GM21381 (cell line): ENCODE measurements around the gene HUNK.
"Not testable (repeated sequence)": the region's sequence is repeated elsewhere in the genome, so short reads cannot be mapped to it uniquely, and the experiment has no call there.

Source experiments
- ATAC-seq: cut with Tn5 transposase; IDR thresholded peaks from one replicate; pipeline ENCODE4 v1.9.1; 2021; ENCODE audit warnings: mild to moderate bottlenecking, moderate library complexity; ENCODE audit not compliant: unreplicated experiment

Gene HUNK

DNA sequence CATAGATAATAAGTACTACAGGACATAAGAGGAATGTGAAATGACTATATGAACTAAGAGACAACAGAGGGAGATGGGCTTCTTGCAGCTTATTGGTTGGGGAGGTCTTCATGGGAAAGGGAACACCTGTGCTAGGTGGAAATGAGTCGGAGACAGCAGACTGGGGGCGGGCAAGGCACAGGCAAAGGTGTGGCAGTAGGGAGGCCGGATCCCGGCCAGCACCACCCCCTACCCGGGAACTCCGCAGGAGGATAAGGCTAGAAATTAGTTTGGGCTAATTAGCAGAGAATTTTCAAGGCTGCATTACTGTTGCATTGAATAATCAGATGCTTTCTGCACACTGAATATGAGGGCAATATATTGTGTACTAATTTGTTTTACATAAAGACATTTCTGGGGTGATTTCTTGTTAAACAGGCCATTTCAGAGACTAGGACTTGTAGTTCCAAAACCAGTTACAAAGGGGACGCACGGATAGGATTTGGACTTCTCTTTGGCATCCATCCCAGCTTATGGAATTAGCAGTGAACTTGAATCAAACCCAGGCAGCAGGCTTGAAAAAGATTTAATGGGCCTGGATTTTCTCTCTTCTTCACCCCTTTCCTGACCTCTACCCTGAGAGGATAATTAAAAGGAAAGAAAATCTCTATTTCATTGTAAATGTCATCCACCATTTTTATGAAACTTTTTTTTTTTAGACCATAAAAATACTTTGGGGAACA is 2.2 kb upstream of the HUNK start:
- no peak for ATAC-seq

DNA sequence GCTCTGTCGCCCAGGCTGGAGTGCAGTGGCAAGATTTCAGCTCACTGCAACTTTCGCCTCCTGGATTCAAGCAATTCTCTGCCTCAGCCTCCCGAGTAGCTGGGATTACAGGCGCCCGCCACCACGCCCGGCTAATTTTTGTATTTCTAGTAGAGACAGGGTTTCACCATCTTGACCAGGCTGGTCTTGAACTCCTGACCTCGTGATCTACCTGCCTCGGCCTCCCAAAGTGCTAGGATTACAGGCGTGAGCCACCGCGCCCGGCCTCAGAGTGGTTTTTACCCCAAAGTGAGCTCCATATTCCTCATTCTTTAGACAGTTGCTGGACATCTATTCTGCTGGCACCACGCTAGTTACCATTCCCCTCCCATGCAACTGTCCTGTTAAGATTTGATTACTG is 1.4 kb upstream of the HUNK start:
- ATAC-seq, result not testable (repeated sequence)

DNA sequence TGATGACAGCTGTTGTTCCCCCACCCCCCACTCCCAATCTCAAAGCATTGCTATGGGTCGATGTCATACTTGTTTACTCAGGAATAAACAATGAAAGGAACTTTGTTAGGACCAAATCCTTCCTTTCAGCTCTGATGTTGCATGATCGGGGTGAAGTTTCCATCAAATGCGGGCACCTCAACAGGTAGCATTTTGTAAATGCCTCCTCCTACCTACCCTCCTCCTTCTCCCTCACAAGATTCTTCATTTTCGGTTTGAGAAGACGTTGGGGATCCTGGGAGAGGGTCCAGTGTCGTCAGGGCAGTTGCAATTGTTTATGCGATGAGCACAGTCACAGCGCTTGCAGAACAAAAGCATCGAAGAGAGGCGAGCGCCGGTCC is 758 bp upstream of the HUNK start:
- no peak for ATAC-seq

DNA sequence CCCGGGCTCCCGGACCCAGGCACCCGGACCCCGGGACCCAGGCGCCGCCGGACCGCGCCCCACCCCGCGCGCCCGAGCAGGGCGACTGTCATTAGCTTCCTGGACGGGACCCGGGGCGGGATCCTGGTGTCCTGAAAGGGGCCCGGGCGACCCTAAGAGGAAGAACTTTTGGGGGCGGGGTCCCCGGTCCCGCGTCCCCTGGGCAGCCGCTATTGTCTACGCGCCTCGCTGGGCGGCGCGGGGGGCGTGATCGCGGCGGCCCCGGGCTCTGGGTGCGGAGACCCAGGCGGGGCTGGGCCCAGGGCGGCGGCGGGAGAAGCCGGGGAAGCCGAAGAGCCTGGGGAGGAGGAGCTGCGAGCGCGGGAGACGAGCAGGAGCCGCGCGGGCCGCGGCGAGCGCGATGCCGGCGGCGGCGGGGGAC is 465 bp downstream of the HUNK start:
- ATAC-seq, result no peak

- no peak for ATAC-seq
Observed at GRCh38 chr21:31873696-31874599, 1.1 kb downstream of the HUNK start.

DNA sequence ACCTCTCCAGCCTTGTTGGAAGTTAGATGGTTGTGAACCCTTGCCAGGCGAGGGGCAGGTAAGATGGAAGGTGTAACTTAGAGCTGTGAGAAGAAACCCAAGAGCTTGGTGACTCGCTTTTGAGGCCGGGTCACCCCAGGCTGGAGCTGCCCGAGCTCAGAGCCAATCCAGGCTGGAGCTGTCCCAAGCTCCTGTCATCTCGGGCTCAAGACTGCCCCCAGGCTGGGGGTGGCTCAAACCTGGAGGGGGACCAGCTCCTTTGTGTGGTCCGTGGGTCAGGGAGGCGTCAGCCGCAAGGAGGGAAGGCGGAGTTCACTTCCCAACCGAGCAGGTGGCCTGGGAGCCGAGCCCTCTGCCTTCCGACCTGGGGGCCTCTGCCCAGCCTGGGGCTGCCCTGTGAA is 2.0 kb downstream of the HUNK start:
- no peak for ATAC-seq

- ATAC-seq, result no peak
Observed at GRCh38 chr21:31875496-31876015, 2.7 kb downstream of the HUNK start.

GRCh38 chr21:31877463-31877957 is 4.7 kb downstream of the HUNK start:
- no peak for ATAC-seq

- ATAC-seq, result no peak
Observed at GRCh38 chr21:31878831-31879230, 6.0 kb downstream of the HUNK start.

DNA sequence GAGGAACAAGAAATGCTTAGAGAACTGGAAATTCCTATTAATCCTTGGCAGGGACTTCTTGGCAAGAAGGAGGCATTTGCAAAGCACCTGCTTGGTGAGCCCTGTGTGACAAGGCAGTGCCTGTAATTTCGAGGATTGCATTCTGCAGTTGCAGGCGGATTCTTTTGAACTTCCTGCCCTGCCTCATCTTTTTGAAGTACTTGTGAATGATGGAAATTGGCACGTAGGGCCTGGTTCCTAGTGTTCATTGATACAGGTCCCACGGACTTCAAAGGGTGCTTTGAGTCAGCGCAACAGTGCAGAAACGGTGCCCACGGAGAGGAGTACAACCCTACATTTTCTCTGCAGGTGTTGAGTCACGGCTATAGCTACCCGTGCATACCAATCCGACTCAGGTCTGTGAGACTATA is 6.4 kb downstream of the HUNK start:
- ATAC-seq, result no peak

- ATAC-seq, result no peak
Observed at GRCh38 chr21:31879911-31880310, 7.1 kb downstream of the HUNK start.

- ATAC-seq, result no peak
Observed at GRCh38 chr21:31880816-31881215, 8.0 kb downstream of the HUNK start.

GRCh38 chr21:31882711-31883110 is 9.9 kb downstream of the HUNK start:
- no peak for ATAC-seq

DNA sequence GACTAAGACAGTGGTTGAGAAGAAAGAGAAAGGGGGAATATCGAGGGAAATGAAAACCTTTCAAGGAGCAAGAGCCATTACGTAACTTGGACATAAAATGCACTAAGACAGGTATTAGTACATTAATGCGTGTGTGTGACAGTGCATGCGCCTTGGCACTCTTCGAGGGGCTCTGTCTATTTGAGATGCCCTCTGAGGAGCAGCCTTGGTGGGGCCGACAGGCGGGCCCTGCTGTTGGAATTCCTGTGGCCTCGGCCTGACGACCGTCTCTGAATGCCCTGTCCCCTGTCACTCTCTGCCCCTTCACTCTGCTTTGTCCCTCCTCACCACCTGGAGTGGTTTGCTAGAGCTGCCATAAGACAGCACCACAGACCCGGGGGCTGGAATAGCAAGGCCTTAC is 12.3 kb downstream of the HUNK start:
- no peak for ATAC-seq

GRCh38 chr21:31886915-31887314 is 14.1 kb downstream of the HUNK start:
- ATAC-seq, result no peak

DNA sequence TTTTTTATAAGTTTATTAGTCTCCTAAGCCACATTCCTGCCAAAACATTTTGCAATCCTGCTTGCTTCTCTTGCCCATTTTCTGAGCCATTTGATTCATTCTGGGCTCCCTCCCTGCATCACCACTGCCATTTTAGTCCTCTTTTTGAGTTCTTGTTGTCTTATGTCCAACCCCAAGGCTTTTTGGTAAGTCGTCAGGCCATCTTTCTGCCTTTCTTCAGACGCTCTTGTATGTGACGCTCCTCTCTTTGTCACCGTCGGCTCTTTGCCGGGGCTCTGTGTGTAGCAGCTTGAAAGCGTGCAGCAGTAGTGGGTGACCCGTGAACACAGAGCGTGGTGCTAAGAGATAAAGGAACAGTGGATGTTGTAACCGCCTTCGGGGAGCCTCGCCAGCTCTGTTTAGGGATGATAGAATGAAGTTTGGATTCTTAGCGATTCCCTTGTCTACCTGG is 14.6 kb downstream of the HUNK start:
- no peak for ATAC-seq

DNA sequence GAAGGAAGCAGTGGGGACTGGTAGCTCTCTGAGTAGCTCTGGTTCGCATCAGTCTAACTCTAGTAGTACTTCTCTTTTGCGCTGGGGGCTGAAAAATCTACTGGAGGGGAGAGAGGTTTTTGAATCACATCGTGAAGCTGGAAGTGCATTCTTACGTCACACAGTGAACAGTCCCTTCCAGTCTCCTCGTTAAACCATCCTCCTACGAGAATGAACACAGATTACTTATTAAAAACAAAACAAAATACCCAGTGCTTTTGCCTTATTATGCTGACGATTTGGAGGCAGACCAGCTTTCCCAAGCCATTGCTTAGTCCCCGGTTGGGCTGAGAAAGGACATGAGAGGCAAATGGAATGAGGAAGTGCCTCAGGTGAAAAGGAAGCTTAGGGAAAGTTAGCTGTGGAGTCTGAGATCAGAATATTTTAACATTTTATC is 16.1 kb downstream of the HUNK start:
- ATAC-seq, result no peak

DNA sequence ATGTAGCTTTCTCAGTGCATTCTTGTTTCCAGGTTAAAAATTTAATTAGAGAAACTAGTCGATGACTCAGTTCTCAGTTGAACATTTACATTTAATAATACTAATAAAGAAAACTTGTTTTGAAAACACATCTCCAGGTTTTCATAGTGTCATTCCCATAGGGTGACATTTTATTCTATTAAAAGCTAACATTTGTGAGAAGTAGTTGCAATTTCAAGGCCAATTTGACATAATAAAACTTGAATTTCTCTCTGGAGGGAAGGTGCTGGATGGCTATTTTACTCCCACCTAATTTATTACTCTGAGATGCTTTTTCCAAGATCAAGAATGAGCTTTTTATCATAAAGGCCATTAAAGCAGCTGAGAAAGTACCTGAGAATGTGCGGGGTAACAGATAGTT is 16.6 kb downstream of the HUNK start:
- no peak for ATAC-seq

DNA sequence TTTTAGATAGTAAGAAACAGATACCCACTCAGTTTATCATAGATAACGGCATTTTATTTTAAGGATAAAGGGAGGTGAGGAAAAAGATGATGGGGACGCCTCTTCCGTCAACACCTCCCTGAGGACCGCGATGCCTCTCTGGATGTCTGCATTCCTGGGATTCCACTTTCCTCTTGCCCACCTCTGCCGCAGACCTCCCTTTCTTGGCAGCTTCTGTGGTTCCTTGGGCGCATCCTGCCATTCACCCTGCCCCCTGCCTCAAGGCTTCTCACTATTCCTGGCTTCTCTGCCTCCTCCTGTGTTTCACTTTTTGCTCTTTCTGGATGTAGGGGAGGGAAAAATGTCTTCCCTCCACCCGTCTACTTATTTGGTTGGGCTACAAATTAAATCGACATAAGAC is 19.9 kb downstream of the HUNK start:
- ATAC-seq, result no peak

DNA sequence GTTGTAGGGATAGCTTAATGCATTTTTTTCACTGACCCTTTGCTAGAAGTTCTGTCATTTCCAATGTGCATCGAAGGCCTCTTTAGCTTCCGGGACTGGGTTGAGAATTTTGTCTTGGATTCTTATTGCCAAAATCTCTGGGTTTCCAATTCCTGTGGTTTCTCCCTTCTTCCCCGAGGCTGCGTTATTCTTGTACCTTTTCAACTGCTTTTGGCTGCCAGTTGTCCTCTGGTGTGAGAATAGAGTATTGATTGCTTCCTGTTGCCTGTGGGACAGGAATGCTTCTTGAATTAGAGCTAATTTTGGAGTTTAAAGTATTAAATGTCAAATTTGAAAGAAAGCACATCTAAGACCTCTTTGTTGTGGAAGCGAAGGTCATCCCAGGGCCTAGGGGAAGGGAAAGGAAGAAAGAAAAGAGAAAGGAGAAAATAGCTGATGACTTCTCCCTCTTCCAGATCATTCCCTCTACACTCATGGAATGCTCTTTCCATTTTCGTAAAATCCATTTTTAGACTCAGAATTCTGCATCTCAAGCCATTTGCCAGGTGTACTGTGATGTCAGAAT is 21.1 kb downstream of the HUNK start:
- ATAC-seq, result no peak

GRCh38 chr21:31894457-31894856 is 21.6 kb downstream of the HUNK start:
- no peak for ATAC-seq
